Keratinocyte (primary cell): ENCODE measurements around the gene ACOT13. TPM values are rescaled to one million over a fixed set of nuclear protein-coding genes. Genes with fewer than 3 reads are reported as not detected.
"Not testable (repeated sequence)": the region's sequence is repeated elsewhere in the genome, so short reads cannot be mapped to it uniquely, and the experiment has no call there.

Experiments used
- DNase-seq: peaks from one replicate; pipeline ENCODE4 v3.0.0-alpha.2; 2011; ENCODE audit warnings: low read depth, missing footprints, low spot score
- FAIRE-seq: peaks from 2 replicates; lab custom pipeline; 2011; peaks lifted over from hg19 to GRCh38; lab: Jason Lieb, UNC
- H2AFZ ChIP-seq: 2 replicates; pipeline ENCODE4 v1.6.0; 2012; ENCODE audit warnings: low read length, control low read depth, inconsistent platforms; ENCODE audit not compliant: control insufficient read depth
- H3K27ac ChIP-seq: 2 replicates; pipeline ENCODE4 v1.5.1; 2011; ENCODE audit warnings: low read length; ENCODE audit not compliant: control insufficient read depth, insufficient read depth
- H3K27me3 ChIP-seq: 3 replicates; pipeline ENCODE4 v1.6.0; 2011; ENCODE audit warnings: low read length; ENCODE audit not compliant: control insufficient read depth, insufficient read depth; ENCODE audit errors: extremely low read depth
- H3K36me3 ChIP-seq, 2 experiments: 2 replicates in 1 of 2; 3 replicates in 1 of 2; pipeline ENCODE4 v1.5.1; 2011; ENCODE audit warnings: low read length in 2 of 2, mild to moderate bottlenecking in 1 of 2; ENCODE audit not compliant: control insufficient read depth in 2 of 2, insufficient read depth in 2 of 2; ENCODE audit errors: extremely low read depth in 1 of 2
- H3K4me1 ChIP-seq: 3 replicates; pipeline ENCODE4 v1.5.1; 2011; ENCODE audit warnings: low read length; ENCODE audit not compliant: control insufficient read depth, insufficient read depth; ENCODE audit errors: extremely low read depth
- H3K4me2 ChIP-seq: 3 replicates; pipeline ENCODE4 v1.6.0; 2011; ENCODE audit warnings: low read depth, low read length; ENCODE audit not compliant: control insufficient read depth, insufficient read depth; ENCODE audit errors: extremely low read depth
- H3K4me3 ChIP-seq, 3 experiments: fragments of 200-600 bp in 1 of 3; sonication (generic) in 1 of 3; 2 replicates in 2 of 3; 3 replicates in 1 of 3; pipeline ENCODE4 v1.5.1; 2011 to 2016; ENCODE audit warnings: low read length in 3 of 3, mild to moderate bottlenecking in 3 of 3, control low read depth in 2 of 3, inconsistent platforms in 1 of 3, low read depth in 1 of 3, mixed read lengths in 1 of 3, mixed run types in 1 of 3, moderate library complexity in 1 of 3; ENCODE audit not compliant: control insufficient read depth in 2 of 3, insufficient read depth in 2 of 3; ENCODE audit errors: extremely low read depth in 1 of 3
- H3K79me2 ChIP-seq: 2 replicates; pipeline ENCODE4 v1.6.0; 2012; ENCODE audit warnings: low read length; ENCODE audit not compliant: control insufficient read depth, insufficient read depth
- H3K9ac ChIP-seq: 3 replicates; pipeline ENCODE4 v1.6.0; 2011; ENCODE audit warnings: low read length; ENCODE audit not compliant: control insufficient read depth, insufficient read depth; ENCODE audit errors: extremely low read depth
- H3K9me1 ChIP-seq: 3 replicates; pipeline ENCODE4 v1.6.0; 2011; ENCODE audit warnings: low read length; ENCODE audit not compliant: control insufficient read depth, insufficient read depth; ENCODE audit errors: extremely low read depth
- H3K9me3 ChIP-seq: 2 replicates; pipeline ENCODE4 v1.5.1; 2012; ENCODE audit warnings: low read depth, low read length; ENCODE audit not compliant: control insufficient read depth
- H4K20me1 ChIP-seq: 3 replicates; pipeline ENCODE4 v1.6.0; 2011; ENCODE audit warnings: low read length; ENCODE audit not compliant: control insufficient read depth, insufficient read depth; ENCODE audit errors: extremely low read depth
- CTCF ChIP-seq, 3 experiments: IDR thresholded peaks in 1 of 3; conservative IDR thresholded peaks in 1 of 3; optimal IDR thresholded peaks in 1 of 3; 2 replicates in 2 of 3; 3 replicates in 1 of 3; pipeline versions ENCODE3 to v1.5.1; 2011; ENCODE audit warnings: low read length in 3 of 3, mild to moderate bottlenecking in 3 of 3, moderate library complexity in 2 of 3, control low read depth in 1 of 3, inconsistent platforms in 1 of 3; ENCODE audit not compliant: insufficient read depth in 2 of 3; ENCODE audit errors: extremely low read depth in 1 of 3
- EZH2 ChIP-seq: IDR thresholded peaks from one replicate; pipeline ENCODE4 v1.6.1; 2012; ENCODE audit warnings: inconsistent platforms, mild to moderate bottlenecking, low read length, moderate library complexity
- dilution Hi-C: fragments of 300-500 bp; cut with MboI; formaldehyde crosslinking; loops from one replicate; pipeline ENCODE4 v1.7.0; 2020; ENCODE audit warnings: low sequenced_read_pairs; ENCODE audit not compliant: extremely low pct_ligation_motif_present
- polyA plus RNA-seq, 5 experiments: library from polyadenylated mRNA; depleted of rRNA in 3 of 5; stranded (reverse) in 3 of 5; stranded (forward) in 1 of 5; unstranded in 1 of 5; fragments of >200 nt; gene quantifications; 1 replicate in 1 of 5; 2 replicates in 3 of 5; 3 replicates in 1 of 5; pipeline versions ENCODE4 v1.2.1 to v1.2.3, GENCODE V29; 2011 to 2012; ENCODE audit warnings: missing spikeins in 2 of 5, low read depth in 1 of 5, low replicate concordance in 1 of 5

ACOT13 gene
- polyA plus RNA-seq, 1 donor (not counting 4 experiments of a cell fraction or from before 2014, with no cell fraction given): 57.9 TPM

GRCh38 chr6:24667378-24667803, 514 bp downstream of the ACOT13 start:
- Histone ChIP-seq H3K27ac (peak overlapping the region; percentile 95), H3K9ac (peak overlapping the region; percentile 91), H3K4me2 (peak overlapping the region; percentile 80), H3K27me3 (no peaks in the 10 kb centered on the region), H3K9me3 (no peaks in the 10 kb centered on the region), H3K4me3 (peak overlapping the region; percentile 60 to 100 (median 99)), H3K36me3 (peaks cover 7 to 10% of the 10 kb centered on the region in 2 experiments), H3K9me1 (no peaks in the 10 kb centered on the region), H3K4me1 (peaks cover 16% of the 10 kb centered on the region), H4K20me1 (no peaks in the 10 kb centered on the region), H2AFZ (peak overlapping the region; percentile 99), H3K79me2 (peaks cover 41% of the 10 kb centered on the region)
- no peak for DNase-seq
- FAIRE-seq: no peak
- TF ChIP-seq EZH2: no peak
- no peak for TF ChIP-seq CTCF (optimal IDR thresholded peaks at IDR 0.05 in 1 of 3, IDR thresholded peaks at IDR 0.05 in 1 of 3, conservative IDR thresholded peaks at IDR 0.05 in 1 of 3; ENCODE audit: extremely low read depth in 1 of 3, insufficient read depth in 2 of 3, low read length in 3 of 3)
- dilution Hi-C loops: no loop called here

- H3K4me1 ChIP-seq: peaks cover 16% of the 10 kb centered on the region
- FAIRE-seq, DNase-seq, dilution Hi-C loops, H4K20me1 ChIP-seq, H3K9me1 ChIP-seq, H3K9ac ChIP-seq, H3K36me3 ChIP-seq, H3K27me3 ChIP-seq, H3K27ac ChIP-seq, H2AFZ ChIP-seq, H3K9me3 ChIP-seq: not testable (repeated sequence)
- H3K79me2 ChIP-seq: peaks cover 36% of the 10 kb centered on the region
- H3K4me2 ChIP-seq: peak overlapping the region; percentile 80
- peak overlapping the region in 2 of 3 experiments; percentile 60 to 100 for H3K4me3 ChIP-seq
These were observed 1.5 kb downstream of the ACOT13 start for GRCh38 chr6:24668066-24668996.
